ENCODE results near the gene SCLY. TPM values are rescaled to one million over a fixed set of nuclear protein-coding genes. Genes with fewer than 3 reads are reported as not detected.

The SCLY gene
- total and polyA plus RNA-seq, 2 of the 13 experiments (the other 11 are each of a cell fraction or from before 2014, with no cell fraction given): 27.9 to 38.6 TPM

DNA sequence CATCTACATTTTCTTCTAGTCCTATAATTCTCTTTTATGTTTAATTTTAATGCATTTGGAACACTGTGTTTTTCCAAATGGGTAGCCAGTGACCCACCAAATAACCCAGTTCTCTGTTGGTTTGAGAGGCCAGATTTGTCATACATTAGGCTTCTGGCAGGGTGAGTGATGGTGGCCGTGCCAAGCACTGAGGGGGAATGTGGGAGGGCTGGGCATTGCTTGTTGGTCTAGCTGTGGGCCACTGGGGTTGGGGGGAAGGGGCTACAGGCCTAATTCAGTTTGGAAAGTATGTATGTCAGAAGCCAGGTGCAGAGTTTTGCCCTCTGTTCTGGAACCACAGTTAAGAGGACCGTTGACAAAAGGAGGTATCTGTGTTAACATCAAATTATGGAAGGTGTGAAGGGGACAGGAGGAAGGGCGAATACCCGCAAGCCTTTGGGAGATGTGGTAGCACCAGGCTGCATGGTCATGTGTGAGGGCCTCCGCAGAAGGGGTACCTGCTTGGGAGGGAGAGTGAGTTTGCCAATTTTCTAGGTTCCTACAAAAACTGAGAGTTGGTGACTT, 38.1 kb upstream of the SCLY start (continued):
- no peak for TF ChIP-seq ZC3H13 (CRISPR knock-in tag; IDR thresholded peaks at IDR 0.05)
- no peak for TF ChIP-seq SIX1 (CRISPR knock-in tag; IDR thresholded peaks at IDR 0.05; ENCODE audit: borderline replicate concordance)
- no peak for TF ChIP-seq NFYB (CRISPR knock-in tag; IDR thresholded peaks at IDR 0.05)
- TF ChIP-seq CCDC6 (CRISPR knock-in tag; IDR thresholded peaks at IDR 0.05): no peak
- TF ChIP-seq ZNF816 (CRISPR knock-in tag; IDR thresholded peaks at IDR 0.05; ENCODE audit: borderline replicate concordance): no peak
- no peak for TF ChIP-seq ZNF7 (CRISPR knock-in tag; IDR thresholded peaks at IDR 0.05)
- TF ChIP-seq ZMYM3 (CRISPR knock-in tag; IDR thresholded peaks at IDR 0.05): no peak
- TF ChIP-seq ZNF354B (CRISPR knock-in tag; IDR thresholded peaks at IDR 0.05): no peak

DNA sequence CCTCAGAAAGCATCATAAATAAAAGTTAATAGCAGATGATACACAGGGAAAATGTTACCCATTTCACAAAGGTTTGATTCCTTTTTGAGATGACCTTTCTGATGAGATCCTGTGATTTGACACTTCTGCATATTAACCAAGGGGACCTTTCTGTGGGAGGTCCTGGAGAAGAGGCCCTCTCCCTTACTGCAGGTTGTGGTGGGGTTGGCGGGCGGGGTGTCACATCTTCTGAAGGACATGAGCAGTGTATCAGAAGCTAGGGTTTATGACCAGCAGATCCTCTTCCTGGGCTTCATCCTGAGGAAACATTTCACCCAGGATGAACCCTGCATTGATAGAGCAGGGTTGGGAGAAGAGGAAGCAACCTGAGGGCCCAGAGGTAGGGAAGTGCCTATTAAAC, 37.2 kb upstream of the SCLY start:
- DNase-seq (ENCODE audit: low spot score) (no peak), ATAC-seq (no peak), FAIRE-seq (no peak)
- no peak overlapping the region for H3K4me2 ChIP-seq (ENCODE audit: low read depth, low read length)
- ChIA-PET CTCF (ENCODE audit: low intra/inter-chr PET ratio, low total read pairs) (no interaction called here), POLR2A (no interaction called here)
- H3K36me3 ChIP-seq (replicated peaks in 1 of 2; ENCODE audit: control insufficient read depth in 1 of 2, insufficient read depth in 2 of 2, low read length in 2 of 2): peaks cover 19 to 30% of the 10 kb centered on the region in 2 experiments; a peak in 4 of 5 replicates
- intact Hi-C loops (cut with micrococcal nuclease; ENCODE audit: unreplicated experiment) (no loop called here), in situ Hi-C loops (cut with HindIII; ENCODE audit: extremely low pct_ligation_motif_present, low pct_unique_long_range_greater_than_20kb) (no loop called here)
- 95% methylated on average over 2 of the region's 2 CpGs for WGBS (ENCODE audit: low lambda C conversion rate)
- BruUV-seq (replicated peaks): no TSS peak
- H3K79me2 ChIP-seq (ENCODE audit: insufficient read depth, low read length): no peaks in the 10 kb centered on the region
- H3K9me3 ChIP-seq (ENCODE audit: low read length): no peaks in the 10 kb centered on the region
- H3K4me3 ChIP-seq (replicated peaks in 1 of 3; ENCODE audit: insufficient read depth in 1 of 3, low read depth in 2 of 3, low read length in 3 of 3): no peak overlapping the region
- no peaks in the 10 kb centered on the region for H3K27me3 ChIP-seq (ENCODE audit: control insufficient read depth in 1 of 2, insufficient read depth in 2 of 2, low read length in 2 of 2)
- no peaks in the 10 kb centered on the region for H3K4me1 ChIP-seq (ENCODE audit: insufficient read depth, low read length)
- TF ChIP-seq AKAP8 (CRISPR knock-in tag; IDR thresholded peaks at IDR 0.05) (no peak), ZSCAN9 (CRISPR knock-in tag; IDR thresholded peaks at IDR 0.05; ENCODE audit: borderline replicate concordance) (no peak)
- TF ChIP-seq, protein P1, sequence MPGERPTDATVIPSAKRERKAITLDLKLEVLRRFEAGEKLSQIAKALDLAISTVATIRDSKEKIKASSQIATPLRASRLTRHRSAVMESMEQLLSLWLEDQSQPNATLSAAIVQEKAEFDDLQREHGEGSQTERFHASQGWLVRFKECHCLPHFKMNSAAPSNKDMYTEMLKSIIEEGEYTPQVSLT (CRISPR knock-in tag; IDR thresholded peaks at IDR 0.05; ENCODE audit: borderline replicate concordance, low read depth): no peak
- TF ChIP-seq, protein P2, sequence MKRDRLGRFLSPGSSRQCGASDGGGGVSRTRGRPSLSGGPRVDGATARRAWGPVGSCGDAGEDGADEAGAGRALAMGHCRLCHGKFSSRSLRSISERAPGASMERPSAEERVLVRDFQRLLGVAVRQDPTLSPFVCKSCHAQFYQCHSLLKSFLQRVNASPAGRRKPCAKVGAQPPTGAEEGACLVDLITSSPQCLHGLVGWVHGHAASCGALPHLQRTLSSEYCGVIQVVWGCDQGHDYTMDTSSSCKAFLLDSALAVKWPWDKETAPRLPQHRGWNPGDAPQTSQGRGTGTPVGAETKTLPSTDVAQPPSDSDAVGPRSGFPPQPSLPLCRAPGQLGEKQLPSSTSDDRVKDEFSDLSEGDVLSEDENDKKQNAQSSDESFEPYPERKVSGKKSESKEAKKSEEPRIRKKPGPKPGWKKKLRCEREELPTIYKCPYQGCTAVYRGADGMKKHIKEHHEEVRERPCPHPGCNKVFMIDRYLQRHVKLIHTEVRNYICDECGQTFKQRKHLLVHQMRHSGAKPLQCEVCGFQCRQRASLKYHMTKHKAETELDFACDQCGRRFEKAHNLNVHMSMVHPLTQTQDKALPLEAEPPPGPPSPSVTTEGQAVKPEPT (CRISPR knock-in tag; IDR thresholded peaks at IDR 0.05; ENCODE audit: low read depth): no peak
- no peak overlapping the region for H3K9ac ChIP-seq (ENCODE audit: insufficient read depth, low read depth, low read length)
- no peaks in the 10 kb centered on the region for H4K20me1 ChIP-seq (ENCODE audit: insufficient read depth, low read length)
- H3K27ac ChIP-seq (ENCODE audit: extremely low read length, insufficient read depth, low read length): no peak overlapping the region
- no peak overlapping the region for H2AFZ ChIP-seq (ENCODE audit: low read length)
